ENCODE data around the gene FRMD4A.

Gene FRMD4A

GRCh38 chr10:13681960-13682359, 648.8 kb downstream of the FRMD4A start:
- no peak for DNase-seq

GRCh38 chr10:13681528-13681927, 649.2 kb downstream of the FRMD4A start:
- no peak for DNase-seq

- no peak for DNase-seq
These were observed 649.6 kb downstream of the FRMD4A start for GRCh38 chr10:13681095-13681494.

GRCh38 chr10:13678101-13678843, 652.5 kb downstream of the FRMD4A start:
- DNase-seq: no peak

- no peak for DNase-seq
These were observed 655.8 kb downstream of the FRMD4A start for GRCh38 chr10:13674645-13675588.

- no peak for DNase-seq
These were observed 657.6 kb downstream of the FRMD4A start for GRCh38 chr10:13673156-13673555.

GRCh38 chr10:13672548-13672947, 658.2 kb downstream of the FRMD4A start:
- DNase-seq: no peak

- no peak for DNase-seq
These were observed 658.8 kb downstream of the FRMD4A start for GRCh38 chr10:13671904-13672303.

- no peak for DNase-seq
These were observed 660.4 kb downstream of the FRMD4A start for GRCh38 chr10:13670311-13670710.

GRCh38 chr10:13669901-13670300, 660.8 kb downstream of the FRMD4A start:
- DNase-seq: no peak

- no peak for DNase-seq
These were observed 661.4 kb downstream of the FRMD4A start for GRCh38 chr10:13669182-13669855.

- DNase-seq: no peak
These were observed 662.6 kb downstream of the FRMD4A start for GRCh38 chr10:13668126-13668525.

GRCh38 chr10:13665516-13666262, 665.0 kb downstream of the FRMD4A start:
- DNase-seq: no peak

GRCh38 chr10:13661256-13661655, 669.5 kb downstream of the FRMD4A start:
- DNase-seq: no peak

GRCh38 chr10:13660551-13660920, 670.2 kb downstream of the FRMD4A start:
- DNase-seq: no peak

GRCh38 chr10:13659887-13660550, 670.7 kb downstream of the FRMD4A start:
- DNase-seq: peak; percentile 68

- no peak for DNase-seq
These were observed 671.6 kb downstream of the FRMD4A start for GRCh38 chr10:13658871-13659685.

GRCh38 chr10:13658264-13658663, 672.5 kb downstream of the FRMD4A start:
- no peak for DNase-seq

GRCh38 chr10:13657101-13657680, 673.5 kb downstream of the FRMD4A start:
- no peak for DNase-seq

- no peak for DNase-seq
These were observed 674.2 kb downstream of the FRMD4A start for GRCh38 chr10:13656337-13657100.
